Amniotic stem cell (primary cell): ENCODE measurements around the gene BSN.
"Not testable (repeated sequence)": the region's sequence is repeated elsewhere in the genome, so short reads cannot be mapped to it uniquely, and the experiment has no call there.

Experiments
- DNase-seq: peaks from one replicate; lab custom pipeline; 2025; lab: John Stamatoyannopoulos, UW

The BSN gene

DNA sequence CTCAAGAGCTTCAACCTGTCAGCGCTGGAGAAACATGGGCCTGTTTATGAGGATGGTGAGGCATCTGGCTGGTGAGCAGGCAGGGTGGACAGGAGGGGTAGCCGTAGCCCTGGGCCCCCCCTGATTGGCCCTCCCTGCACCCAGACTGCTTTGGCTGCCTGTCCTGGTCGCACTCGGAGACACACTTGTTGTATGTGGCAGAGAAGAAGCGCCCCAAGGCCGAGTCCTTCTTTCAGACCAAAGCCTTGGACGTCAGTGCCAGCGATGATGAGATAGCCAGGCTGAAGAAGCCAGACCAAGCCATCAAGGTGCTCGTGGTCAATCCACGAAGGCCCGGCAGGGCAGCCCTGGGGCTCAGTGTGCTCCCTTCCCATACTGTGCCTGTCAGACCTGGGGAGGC is 121.6 kb downstream of the BSN start:
- DNase-seq = no peak

DNA sequence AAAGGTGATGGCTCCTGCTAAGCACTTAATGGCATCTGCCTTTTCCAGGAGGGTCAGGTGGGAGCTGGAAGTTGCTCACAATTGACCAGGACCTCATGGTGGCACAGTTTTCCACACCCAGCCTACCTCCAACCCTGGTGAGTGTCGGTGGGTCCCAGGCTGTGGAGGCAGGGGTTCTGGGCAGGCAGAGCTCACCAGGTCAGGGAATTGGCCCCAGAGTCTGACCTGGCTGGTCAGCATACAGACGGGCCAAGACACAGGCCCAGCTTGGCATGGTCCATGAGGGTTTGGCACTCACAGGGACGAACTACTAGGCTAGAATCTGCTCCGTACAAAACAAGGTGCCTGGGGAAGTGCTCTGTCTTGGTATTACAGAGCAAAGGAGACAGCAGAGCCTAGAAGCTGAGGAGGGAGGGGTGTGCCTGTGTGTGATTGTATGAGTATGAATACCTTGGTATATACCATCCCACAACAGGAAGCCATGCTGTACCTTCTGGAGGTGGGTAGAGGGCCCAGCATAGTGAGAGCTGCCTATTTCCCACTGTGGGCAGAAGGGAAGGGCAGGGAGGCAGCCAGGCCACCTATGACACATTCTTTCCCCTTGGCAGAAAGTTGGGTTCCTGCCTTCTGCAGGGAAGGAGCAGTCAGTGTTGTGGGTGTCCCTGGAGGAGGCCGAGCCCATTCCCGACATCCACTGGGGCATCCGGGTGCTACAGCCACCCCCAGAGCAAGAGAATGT is 126.4 kb downstream of the BSN start:
- no peak for DNase-seq

DNA sequence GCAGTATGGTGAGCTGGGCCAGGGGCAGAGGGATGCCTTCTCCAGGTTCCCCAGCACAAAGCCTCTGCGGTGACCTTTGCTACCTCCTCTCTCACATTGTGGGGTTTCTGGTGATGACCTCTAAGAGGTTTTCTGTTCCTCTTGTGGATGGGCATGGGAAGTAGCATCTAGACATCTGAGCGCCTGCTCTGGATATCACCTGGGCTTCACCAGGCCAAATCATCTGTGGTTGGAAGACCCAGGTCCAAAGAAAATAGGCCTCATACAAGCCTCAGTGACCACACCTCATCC is 126.9 kb downstream of the BSN start:
- no peak for DNase-seq

DNA sequence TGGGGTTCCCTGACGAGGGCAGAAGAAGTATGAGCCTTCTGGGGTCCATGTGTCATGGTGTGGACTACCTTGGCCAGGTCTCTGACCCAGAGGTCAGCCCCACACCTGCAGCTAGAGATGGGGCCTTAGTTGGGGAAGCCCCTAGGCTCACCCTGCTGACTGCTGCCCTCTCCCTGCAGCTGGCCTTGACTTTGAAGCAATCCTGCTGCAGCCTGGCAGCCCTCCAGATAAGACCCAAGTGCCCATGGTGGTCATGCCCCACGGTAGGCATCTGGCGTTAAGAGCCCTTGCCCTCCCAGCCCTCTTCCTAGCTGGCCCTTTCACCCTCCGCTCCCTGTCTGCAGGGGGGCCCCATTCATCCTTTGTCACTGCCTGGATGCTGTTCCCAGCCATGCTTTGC is 127.3 kb downstream of the BSN start:
- no peak for DNase-seq

DNA sequence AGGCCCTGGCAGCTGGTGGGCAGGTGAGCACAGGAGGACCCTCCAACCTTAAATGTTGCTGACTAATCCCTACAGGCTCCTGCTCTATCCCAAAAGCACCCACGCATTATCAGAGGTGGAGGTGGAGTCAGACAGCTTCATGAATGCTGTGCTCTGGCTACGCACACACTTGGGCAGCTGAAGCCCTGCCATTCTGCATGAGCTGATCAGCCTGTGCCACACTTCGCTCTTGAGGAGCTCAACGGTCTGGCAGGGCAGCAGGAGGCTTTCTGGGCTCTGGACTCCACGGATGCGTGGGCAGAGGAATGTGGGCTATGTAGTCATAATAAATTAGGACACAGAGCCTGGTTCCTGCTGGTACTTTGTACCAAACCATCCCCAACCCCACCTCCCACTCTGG is 128.9 kb downstream of the BSN start:
- no peak for DNase-seq

DNA sequence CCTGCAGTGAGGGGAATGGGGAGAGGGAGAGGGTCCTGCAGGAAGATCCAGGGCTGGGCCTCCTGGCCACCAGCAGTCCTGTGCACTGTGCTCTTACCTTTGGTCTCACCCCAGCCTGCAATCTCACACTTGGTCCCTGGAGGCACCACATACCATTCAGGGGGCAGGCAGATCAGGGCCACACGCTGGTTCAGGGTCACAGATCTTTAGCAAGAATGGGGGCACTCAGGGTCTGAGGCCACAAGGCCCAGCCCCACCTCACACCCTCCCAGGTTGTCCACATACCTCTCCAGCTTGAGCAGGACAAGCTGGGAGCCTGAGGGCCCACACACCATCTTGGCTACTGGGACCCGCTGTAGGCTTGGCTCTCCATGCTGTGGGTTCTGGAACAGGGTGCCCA is 130.2 kb downstream of the BSN start:
- not testable (repeated sequence) for DNase-seq

DNA sequence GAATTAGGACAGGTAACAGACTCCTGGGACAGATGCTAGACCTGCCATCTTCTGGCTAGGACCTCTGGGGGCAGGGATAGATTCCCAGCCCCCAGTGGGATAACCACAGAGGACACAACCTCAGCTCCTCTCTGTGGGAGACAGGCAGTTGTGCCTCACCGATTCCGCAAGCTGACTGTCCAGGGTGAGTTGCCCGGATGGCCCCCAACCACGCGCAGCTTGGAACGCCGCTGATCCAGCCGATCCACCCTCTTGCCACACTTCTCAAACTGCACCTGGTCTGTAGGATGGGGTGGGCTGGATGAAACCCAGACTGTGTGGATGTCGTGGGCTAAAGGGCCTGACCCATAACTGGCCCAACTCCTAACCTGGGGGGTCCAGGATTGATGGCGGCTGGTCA is 130.8 kb downstream of the BSN start:
- not testable (repeated sequence) for DNase-seq

DNA sequence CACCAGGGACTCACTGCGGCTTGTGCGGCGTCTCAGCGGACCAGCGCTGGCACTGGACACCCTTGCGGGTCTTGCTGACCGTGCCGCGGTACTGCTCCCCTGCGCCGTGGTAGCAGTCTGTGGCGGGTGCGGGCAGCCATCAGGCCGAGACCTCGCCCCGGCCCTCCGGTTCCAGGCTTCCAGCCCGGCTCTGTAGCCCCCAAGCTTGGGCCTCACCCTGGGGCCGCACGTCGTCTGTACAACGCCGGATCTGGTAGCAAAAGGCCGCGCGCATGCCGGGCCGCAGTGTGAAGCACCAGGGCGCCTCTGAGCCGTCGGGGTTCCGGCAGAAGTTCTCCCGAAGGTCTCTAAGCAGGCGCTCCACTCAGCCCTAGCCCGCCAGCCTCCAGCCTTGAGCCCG is 131.6 kb downstream of the BSN start:
- DNase-seq = not testable (repeated sequence)

DNA sequence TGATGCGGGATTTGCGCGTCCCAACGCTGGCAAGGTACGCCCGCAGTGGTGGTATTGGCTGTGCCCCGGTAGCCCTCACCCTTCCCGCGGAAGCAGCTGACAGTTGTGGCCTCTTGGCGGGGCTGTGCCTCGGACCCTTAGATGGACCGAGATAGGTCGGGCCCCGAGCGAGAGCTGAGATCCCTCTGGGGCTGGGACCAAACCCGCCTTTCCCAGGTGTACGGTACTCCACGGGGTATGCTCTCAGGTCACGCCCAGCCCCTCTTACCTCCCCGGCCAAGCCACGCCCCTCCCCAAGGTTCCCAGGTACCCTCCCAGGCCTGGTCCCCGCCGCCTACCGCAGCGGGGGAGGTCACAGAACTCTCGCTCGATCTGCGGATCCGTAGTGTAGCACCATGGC is 132.1 kb downstream of the BSN start:
- DNase-seq = not testable (repeated sequence)

DNA sequence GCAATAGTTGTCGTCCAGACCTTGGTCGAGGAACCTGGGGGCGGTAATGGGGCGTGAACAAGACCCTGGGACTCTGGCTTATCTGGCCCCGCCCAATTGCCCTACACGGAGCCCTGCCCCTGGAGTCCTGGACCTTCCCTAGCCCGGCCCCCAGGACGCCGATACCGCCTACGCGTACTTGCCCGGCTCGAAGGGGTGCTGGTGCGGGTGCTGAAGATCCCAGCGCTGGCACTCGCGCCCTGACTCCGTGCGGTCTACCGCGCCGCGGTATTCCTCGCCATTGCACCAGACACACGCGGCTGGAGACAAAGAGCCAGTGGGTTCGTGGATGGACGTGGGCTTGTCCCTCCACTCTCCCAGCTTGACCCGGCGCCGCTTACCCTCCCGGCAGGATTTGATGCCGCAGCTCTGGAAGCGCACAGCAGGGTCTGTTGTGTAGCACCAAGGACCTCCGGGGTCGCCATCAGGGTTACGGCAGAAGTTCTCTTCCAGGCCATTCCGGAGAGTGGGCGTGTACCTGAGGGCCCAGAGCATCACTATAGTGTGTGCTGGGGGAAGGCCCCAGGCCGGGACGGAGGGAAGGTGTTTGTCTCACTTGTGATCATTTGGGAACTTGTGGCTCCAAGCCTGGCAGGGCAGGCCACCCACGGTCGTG is 132.6 kb downstream of the BSN start:
- DNase-seq = not testable (repeated sequence)

DNA sequence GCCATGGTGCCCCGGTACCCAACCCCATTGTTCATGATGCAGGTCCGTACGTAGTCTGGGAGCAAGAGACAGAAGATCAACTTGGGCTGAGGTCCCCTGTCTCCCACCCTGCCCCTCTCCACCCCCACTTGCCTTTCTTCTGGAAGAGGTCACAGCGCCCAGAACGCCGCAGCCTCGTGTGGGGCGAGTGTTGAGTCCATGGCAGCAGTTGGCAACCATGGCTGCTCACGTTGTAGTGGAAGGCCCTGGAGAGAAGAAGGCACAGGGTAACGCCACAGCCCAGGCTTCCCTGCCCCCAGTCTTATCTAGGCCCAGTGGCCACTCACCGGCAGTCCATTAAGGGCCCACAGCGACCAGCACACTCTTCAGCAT is 133.1 kb downstream of the BSN start:
- not testable (repeated sequence) for DNase-seq

DNA sequence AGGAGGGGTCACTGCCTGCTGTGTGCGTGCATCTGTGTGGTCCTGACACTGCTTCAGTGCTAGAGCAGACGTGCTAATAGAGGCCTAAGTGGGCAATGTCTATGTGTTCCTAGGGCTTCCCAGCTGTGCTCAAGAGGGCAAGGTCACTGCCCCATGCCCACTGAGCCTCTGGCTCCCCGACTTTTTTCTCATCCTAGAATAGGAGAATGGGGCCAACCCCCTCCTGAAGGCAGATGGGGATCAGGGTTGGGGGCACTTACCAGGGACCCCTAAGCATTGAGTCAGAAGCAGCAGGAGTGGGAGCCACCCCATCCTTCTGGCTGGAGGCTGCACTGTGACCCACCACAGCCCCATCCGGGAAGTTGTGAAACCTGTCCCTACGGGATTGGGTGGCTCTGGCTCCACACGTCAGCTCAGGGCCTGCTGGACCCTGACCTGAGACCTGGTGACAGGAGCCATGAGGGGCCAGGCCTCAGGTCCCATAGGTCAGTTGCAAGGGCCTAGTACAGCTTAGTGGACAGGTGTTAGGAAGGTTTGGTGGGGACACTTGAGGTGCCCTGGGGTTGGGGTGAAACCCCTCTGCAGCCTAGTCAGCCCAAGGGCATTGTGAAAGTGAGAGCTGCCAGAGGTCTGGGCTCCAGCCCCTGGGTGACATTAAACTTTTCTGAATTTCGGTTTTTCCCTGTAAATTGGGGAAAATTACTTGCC is 134.2 kb downstream of the BSN start:
- DNase-seq = not testable (repeated sequence)

DNA sequence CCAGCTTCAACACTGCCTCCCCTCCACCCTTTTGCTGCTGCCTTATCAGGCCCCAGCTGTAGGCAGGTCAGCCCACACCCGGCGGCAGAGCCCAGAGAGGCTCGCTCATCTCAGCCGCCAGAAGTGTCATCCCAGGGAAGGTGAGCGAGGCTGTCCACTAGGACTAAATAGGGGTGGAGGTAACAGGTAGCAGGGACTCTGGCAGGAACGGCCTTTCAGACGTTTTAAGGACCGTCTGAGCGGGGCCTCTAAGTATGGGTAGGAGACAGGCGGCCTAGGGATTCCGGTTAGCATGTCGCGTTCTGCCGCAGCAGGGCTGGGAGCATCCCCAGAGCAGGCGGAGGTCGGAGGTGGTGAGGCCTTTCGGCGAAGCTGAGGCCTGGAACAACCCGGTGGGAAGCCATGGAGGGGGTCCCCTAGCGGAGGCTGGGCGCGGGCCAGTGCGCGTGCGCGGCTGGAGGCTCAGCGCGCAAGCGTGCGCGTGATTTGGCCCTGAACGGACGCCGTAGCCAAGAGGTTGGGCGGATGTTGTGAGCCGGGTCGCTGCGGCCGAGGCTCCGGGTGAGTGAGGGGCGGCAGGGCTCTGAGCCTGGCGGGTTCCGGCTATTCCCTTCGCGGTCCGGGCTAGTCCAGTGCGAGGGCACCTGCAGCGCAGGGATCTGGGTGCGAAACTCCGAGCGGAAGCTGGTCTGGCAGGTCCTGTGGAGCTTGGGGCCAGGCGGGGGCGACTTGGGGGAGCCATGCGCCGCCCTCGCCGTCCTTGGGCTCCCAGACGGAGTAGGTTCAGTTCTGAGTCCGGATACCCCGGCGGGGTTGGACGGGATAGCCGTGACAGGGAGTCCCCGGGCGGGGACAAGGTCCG is 135.0 kb downstream of the BSN start, which contains the start of the genes MST1 and RNF123:
Gene MST1, minus strand, starts transcription at position 429 of the 862 bp plus-strand sequence. CDS start 783 bp downstream, outside the sequence.
Gene RNF123, plus strand, starts transcription at position 512 of the 862 bp plus-strand sequence. CDS start 1,609 bp downstream, outside the sequence.
- DNase-seq = no peak

DNA sequence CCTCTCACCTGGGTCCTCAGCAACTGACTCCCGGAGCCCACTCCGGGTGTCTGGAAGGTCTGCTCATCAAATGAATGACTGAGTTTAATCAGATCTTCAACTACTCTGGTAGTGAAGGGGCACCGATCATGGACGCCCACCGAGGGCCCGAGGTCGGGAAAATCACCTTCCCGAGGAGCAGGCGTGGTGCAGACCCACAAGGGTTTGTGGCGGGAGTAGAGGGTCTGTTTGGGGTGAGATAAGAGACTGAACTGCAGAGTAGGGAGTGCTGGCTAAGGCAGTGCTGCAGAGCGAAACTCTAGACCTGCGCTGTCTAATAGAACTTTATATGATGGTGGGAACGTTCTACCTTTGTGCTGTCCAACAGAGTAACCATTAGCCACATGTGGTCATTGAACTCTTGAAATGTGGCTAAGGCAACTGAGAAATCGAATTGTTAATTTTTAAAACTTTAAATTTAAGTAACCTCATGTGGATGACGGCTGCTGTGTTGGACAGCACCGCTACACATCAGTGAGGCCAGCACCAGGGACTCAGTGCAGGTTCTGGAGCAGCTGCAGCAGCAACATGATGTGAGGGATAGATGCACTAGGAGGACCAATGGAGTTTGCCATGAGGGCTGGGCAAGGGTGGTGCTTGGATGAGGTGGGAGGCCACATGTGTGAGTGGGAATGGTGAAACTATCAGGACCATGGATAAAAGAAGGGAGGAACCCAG is 135.8 kb downstream of the BSN start:
- DNase-seq = not testable (repeated sequence)

DNA sequence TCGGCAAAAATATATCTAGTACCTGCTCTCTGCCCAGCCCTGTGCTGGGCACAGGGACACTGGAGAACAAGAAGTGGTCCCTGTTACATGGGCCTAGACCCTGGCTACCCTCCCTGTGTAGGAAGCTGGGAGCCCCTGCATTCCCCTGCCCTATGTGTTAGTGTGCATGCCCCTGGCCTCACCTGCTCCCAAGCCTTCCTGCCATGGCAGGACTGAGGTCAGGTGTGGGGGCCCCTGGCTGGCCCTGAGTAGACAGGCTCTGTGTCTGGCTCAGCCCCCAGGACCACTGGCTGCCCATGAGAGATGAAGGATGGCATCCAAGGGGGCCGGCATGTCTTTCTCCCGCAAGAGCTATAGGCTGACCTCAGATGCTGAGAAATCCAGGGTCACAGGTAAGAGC is 136.6 kb downstream of the BSN start:
- not testable (repeated sequence) for DNase-seq

DNA sequence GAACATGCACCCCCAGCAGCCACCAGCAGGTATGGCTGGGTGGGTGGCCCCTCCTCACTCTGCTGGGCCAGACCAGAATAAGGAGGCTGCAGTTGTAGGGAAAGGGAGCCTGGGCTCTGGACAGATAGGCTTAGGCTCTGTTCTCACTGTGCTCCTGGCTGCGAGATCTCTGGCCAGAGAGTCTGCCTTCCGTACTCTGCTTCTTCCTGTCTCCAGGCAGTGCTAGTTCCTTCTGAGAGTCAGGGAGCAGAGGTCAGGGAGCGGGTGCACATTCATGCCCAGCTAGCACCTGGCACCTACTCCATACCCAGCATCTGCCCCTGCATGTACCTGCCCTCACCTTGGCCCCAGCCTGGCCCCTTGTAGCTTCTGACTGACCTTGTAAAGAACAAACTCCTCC is 137.2 kb downstream of the BSN start:
- DNase-seq = not testable (repeated sequence)

DNA sequence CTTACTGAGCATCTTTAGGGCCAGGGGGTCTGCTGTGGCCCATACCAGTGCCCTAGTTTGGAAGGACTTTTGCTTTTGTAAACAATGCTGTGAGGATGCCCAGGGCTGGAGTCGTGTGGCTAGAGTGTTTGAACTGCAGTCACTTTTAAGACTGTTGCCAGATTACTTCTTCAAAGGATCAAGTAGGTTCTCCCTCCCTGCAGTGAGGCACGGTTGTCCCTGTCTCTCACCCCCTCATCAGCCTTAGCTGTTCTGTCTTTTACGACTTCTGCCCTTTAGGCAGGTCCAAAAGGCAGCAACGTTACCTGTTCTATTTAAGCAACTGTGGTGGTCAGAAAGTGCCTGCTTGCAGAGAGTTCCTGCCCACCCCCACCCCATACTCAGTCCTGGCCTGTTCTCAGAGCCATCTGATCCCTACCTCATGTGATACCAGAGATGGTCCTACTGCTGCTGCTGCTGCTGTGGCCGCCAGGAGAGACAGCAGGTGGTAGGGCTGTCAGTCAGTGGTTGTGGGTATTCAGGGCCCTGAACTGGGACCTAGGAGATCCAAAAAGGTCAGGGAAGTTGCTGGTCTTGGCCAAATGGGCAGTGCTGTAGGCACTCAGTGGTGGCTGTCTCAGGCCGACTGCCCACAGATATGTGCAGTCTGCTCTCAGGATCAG is 140.3 kb downstream of the BSN start:
- not testable (repeated sequence) for DNase-seq

DNA sequence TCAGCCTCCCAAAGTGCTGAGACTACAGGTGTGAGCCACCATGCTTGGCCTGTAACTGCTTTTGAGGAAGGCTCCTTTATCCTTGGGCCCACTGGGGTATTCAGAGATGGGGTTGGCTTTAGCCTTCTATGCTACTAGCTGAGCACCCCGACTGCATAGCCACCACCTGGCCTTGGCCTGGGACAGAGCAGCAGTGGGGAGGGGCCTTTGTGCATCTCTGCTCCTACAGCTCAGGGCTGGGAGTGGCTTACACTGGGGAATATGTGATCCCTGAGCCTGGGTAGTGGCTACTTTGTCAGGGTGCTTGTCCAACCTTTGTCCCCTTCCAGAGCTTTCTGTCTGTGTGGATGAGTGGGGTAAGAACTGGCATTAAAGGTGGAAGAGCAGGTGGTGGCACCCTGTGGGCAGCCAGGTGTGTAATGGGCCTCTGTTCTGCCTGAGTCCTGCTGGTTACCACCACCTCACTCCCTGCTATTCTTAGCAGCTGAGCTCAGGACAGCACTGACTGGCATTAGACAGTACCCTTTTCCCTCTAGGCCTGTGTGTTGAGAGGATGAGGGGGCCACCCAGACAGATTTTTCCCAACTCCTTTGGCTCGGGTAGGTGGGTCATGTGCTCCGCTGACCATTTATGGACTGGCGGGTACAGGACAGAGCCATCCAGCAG is 141.2 kb downstream of the BSN start:
- DNase-seq = not testable (repeated sequence)

DNA sequence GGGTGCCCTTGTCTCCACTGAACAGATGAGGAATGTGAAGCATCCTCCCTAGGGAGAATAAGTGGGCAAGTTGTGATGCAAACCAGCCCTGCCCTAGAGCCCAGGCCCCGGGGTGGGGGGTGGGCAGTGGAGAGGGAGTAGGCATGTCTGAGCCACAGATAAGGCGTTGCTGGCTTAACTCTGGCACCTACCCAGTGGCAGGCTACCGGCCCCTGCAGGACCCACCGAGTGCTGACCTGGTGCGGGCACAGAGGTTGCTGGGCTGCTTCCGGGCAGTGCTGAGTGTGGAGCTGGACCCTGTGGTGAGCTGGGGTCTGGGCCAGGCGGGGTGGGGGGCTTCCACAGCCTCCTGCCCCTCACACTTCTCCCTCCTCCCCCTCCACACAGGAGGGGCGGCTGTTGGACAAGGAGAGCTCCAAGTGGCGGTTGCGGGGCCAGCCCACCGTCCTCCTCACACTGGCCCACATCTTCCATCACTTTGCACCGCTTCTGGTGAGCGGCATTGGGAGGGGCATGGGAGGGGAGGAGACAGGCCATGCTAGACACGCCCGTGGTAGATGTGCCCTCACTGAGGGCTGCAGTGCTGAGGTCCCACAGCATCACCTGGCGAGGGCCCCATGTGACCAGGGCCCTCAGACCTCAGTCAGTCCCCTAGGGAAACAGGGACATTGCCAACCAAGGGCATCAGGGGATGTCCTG is 145.2 kb downstream of the BSN start:
- no peak for DNase-seq

DNA sequence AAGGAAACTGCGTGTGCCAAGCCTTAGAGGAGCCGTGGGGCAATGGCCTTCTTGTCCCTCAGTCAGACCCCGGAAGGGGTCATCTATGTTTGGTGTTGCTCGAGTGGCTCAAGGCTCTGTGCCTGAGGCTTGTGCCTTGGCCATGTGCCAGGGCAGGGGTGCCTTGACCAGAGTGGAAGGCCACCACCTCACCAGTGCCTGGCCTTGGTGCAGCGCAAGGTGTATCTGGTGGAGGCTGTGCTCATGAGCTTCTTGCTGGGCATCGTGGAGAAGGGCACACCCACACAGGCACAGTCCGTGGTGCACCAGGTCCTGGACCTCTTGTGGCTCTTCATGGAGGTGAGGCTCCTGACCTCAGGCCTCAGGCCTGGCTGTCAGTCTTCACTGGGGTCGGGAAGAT is 145.7 kb downstream of the BSN start:
- DNase-seq = no peak
